Left colon (tissue), 2 donors: Measurements from ENCODE around the gene ARHGAP42. TPM values are rescaled to one million over a fixed set of nuclear protein-coding genes. Genes with fewer than 3 reads are reported as not detected.

Source experiments
- ATAC-seq: fragments of 200-7000 bp; cut with Tn5 transposase; one replicate; pipeline ENCODE4 v1.9.1; 2020; ENCODE audit warnings: mild to moderate bottlenecking, moderate library complexity
- DNase-seq, 2 donors: peaks; one replicate each; pipeline ENCODE4 v3.0.0-alpha.2; 2020
- intact Hi-C, 2 donors: fragments of 100-400 bp; cut with DNase I in 1 of 2; cut with micrococcal nuclease in 1 of 2; formaldehyde crosslinking; loops; one replicate each; pipeline versions ENCODE4 v1.11.2 to v1.14.0; 2022; cut with DNase I, micrococcal nuclease
- total RNA-seq, 2 donors: library from RNA; stranded (reverse); fragmentation: NEBNext Ultra II Directional; extraction: Animal tissue kit (Norgen Biotek cat#: 25700); gene quantifications; one replicate each; pipeline ENCODE4 v1.2.1, GENCODE V29; 2021
- donor health status: DM: no; HTN: no; CAD: no.
- donor health status: DM: yes; HTN: yes; CAD: no.

The ARHGAP42 gene
- total RNA-seq, 2 donors from 2014 or later, result 29.0 to 44.8 TPM

- intact Hi-C loops, result no loop called here
- ATAC-seq (no peak), DNase-seq (no peak)
These were observed 274.5 kb downstream of the ARHGAP42 start for GRCh38 chr11:100961633-100962032.

- intact Hi-C loops, result no loop called here
- no peak for DNase-seq
- ATAC-seq, result no peak
These were observed 276.3 kb downstream of the ARHGAP42 start for GRCh38 chr11:100963375-100963774.

- DNase-seq (no peak), ATAC-seq (no peak)
These were observed 277.3 kb downstream of the ARHGAP42 start for GRCh38 chr11:100964435-100964834.

GRCh38 chr11:100965346-100965745 is 278.3 kb downstream of the ARHGAP42 start:
- ATAC-seq (no peak), DNase-seq (no peak)
- intact Hi-C loops, result no loop called here

More at GRCh38 chr11:100964435-100964834, 277.3 kb downstream of the ARHGAP42 start:
- intact Hi-C loops, result no loop called here

GRCh38 chr11:100966366-100966765 is 279.3 kb downstream of the ARHGAP42 start:
- intact Hi-C loops, result no loop called here
- no peak for ATAC-seq
- no peak for DNase-seq

GRCh38 chr11:100969008-100969407 is 281.9 kb downstream of the ARHGAP42 start:
- ATAC-seq (no peak), DNase-seq (no peak)
- intact Hi-C loops, result no loop called here

- DNase-seq (no peak), ATAC-seq (no peak)
- intact Hi-C loops, result no loop called here
These were observed 283.4 kb downstream of the ARHGAP42 start for GRCh38 chr11:100970283-100971164.

GRCh38 chr11:100972046-100972445 is 285.0 kb downstream of the ARHGAP42 start:
- no peak for ATAC-seq

GRCh38 chr11:100978442-100978841 is 291.4 kb downstream of the ARHGAP42 start:
- DNase-seq (no peak), ATAC-seq (no peak)
- intact Hi-C loops, result no loop called here

More at GRCh38 chr11:100972046-100972445, 285.0 kb downstream of the ARHGAP42 start:
- no peak for DNase-seq
- intact Hi-C loops, result no loop called here

GRCh38 chr11:100978939-100979338 is 291.9 kb downstream of the ARHGAP42 start:
- intact Hi-C loops, result no loop called here
- ATAC-seq (no peak), DNase-seq (no peak)

- ATAC-seq, result no peak
- no peak for DNase-seq
- intact Hi-C loops, result no loop called here
These were observed 293.1 kb downstream of the ARHGAP42 start for GRCh38 chr11:100980156-100980555.

- intact Hi-C loops, result no loop called here
- no peak for DNase-seq
- no peak for ATAC-seq
These were observed 294.2 kb downstream of the ARHGAP42 start for GRCh38 chr11:100981196-100981824.

- ATAC-seq, result no peak
These were observed 297.6 kb downstream of the ARHGAP42 start for GRCh38 chr11:100984668-100985067.

GRCh38 chr11:100990931-100991330 is 303.8 kb downstream of the ARHGAP42 start:
- no peak for ATAC-seq
- intact Hi-C loops, result no loop called here

More at GRCh38 chr11:100984668-100985067, 297.6 kb downstream of the ARHGAP42 start:
- no peak for DNase-seq
- intact Hi-C loops, result no loop called here

GRCh38 chr11:100991541-100991940 is 304.5 kb downstream of the ARHGAP42 start:
- intact Hi-C loops, result no loop called here
- no peak for DNase-seq
- ATAC-seq, result no peak

More at GRCh38 chr11:100990931-100991330, 303.8 kb downstream of the ARHGAP42 start:
- DNase-seq, result no peak

GRCh38 chr11:100994966-100995365 is 307.9 kb downstream of the ARHGAP42 start:
- ATAC-seq (no peak), DNase-seq (no peak)
- intact Hi-C loops, result no loop called here

GRCh38 chr11:100999756-101000155 is 312.7 kb downstream of the ARHGAP42 start:
- intact Hi-C loops, result no loop called here

GRCh38 chr11:101003468-101003867 is 316.4 kb downstream of the ARHGAP42 start:
- ATAC-seq (no peak), DNase-seq (no peak)
- intact Hi-C loops, result no loop called here

More at GRCh38 chr11:100999756-101000155, 312.7 kb downstream of the ARHGAP42 start:
- no peak for DNase-seq
- ATAC-seq, result no peak

GRCh38 chr11:101008961-101009689 is 322.0 kb downstream of the ARHGAP42 start:
- intact Hi-C loops, result no loop called here
- DNase-seq (no peak), ATAC-seq (no peak)
